Chondrocyte (in vitro differentiated cells): ENCODE results near the gene SSH2. TPM values are rescaled to one million over a fixed set of nuclear protein-coding genes. Genes with fewer than 3 reads are reported as not detected.
"Not testable (repeated sequence)": the region's sequence is repeated elsewhere in the genome, so short reads cannot be mapped to it uniquely, and the experiment has no call there.

Experiments used
- DNase-seq: peaks from one replicate; pipeline ENCODE4 v3.0.0; 2021; ENCODE audit warnings: mixed read lengths, low spot score
- H3K27ac Mint-ChIP-seq: one replicate; pipeline ENCODE4 v1.8.0; 2021; ENCODE audit warnings: mild to moderate bottlenecking, moderate library complexity, mixed read lengths; ENCODE audit not compliant: unreplicated experiment
- H3K27me3 Mint-ChIP-seq: 2 replicates; pipeline ENCODE4 v1.8.0; 2021; ENCODE audit warnings: low read depth, mixed read lengths
- H3K36me3 Mint-ChIP-seq: 2 replicates; pipeline ENCODE4 v1.8.0; 2021; ENCODE audit warnings: low read depth, mixed read lengths
- H3K4me1 Mint-ChIP-seq: 2 replicates; pipeline ENCODE4 v1.8.0; 2021; ENCODE audit warnings: low read depth, mild to moderate bottlenecking, mixed read lengths
- H3K4me3 Mint-ChIP-seq: one replicate; pipeline ENCODE4 v1.8.0; 2021; ENCODE audit warnings: mild to moderate bottlenecking, moderate library complexity, mixed read lengths; ENCODE audit not compliant: unreplicated experiment
- H3K9me3 Mint-ChIP-seq: 2 replicates; pipeline ENCODE4 v1.8.0; 2021; ENCODE audit warnings: low read depth, mixed read lengths
- total RNA-seq: library from RNA; stranded (reverse); gene quantifications from 3 replicates; pipeline ENCODE4 v1.2.1, GENCODE V29; 2021
- TF ChIP-seq, protein P1 (sequence below): fragments of 200-600 bp; sonication (generic); IDR thresholded peaks from 2 replicates; pipeline ENCODE4 v1.5.0; 2021; ENCODE audit warnings: antibody characterized with exemption, mild to moderate bottlenecking, moderate library complexity

Gene SSH2
- total RNA-seq, 1 donor from 2014 or later, result 14.1 TPM

DNA sequence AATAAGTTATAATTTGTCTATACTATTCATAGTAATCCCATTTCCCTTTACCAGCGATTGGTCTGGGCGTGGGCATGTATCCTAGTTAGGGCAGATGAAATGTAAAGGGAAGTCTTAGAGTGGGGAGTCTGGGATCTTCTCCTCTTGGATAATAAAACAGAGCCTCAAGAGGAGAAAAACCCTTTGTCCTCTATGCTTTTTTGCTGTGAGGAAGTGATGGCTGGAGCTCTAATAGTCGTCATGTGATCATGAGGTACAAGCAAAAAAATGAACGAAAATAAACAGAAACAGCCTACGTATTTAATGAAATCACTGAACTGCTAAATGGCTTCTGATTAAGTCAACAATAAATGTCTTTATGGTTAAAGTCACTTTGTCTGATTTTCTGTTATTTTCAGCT, 38.2 kb upstream of the SSH2 start:
- Mint-ChIP-seq H3K36me3 (no peaks in the 10 kb centered on the region), H3K4me1 (no peaks in the 10 kb centered on the region), H3K9me3 (peaks cover 12% of the 10 kb centered on the region), H3K27ac (no peak overlapping the region), H3K27me3 (no peaks in the 10 kb centered on the region), H3K4me3 (no peak overlapping the region)
- TF ChIP-seq, protein P1, sequence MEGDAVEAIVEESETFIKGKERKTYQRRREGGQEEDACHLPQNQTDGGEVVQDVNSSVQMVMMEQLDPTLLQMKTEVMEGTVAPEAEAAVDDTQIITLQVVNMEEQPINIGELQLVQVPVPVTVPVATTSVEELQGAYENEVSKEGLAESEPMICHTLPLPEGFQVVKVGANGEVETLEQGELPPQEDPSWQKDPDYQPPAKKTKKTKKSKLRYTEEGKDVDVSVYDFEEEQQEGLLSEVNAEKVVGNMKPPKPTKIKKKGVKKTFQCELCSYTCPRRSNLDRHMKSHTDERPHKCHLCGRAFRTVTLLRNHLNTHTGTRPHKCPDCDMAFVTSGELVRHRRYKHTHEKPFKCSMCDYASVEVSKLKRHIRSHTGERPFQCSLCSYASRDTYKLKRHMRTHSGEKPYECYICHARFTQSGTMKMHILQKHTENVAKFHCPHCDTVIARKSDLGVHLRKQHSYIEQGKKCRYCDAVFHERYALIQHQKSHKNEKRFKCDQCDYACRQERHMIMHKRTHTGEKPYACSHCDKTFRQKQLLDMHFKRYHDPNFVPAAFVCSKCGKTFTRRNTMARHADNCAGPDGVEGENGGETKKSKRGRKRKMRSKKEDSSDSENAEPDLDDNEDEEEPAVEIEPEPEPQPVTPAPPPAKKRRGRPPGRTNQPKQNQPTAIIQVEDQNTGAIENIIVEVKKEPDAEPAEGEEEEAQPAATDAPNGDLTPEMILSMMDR, result no peak
- no peak for DNase-seq

DNA sequence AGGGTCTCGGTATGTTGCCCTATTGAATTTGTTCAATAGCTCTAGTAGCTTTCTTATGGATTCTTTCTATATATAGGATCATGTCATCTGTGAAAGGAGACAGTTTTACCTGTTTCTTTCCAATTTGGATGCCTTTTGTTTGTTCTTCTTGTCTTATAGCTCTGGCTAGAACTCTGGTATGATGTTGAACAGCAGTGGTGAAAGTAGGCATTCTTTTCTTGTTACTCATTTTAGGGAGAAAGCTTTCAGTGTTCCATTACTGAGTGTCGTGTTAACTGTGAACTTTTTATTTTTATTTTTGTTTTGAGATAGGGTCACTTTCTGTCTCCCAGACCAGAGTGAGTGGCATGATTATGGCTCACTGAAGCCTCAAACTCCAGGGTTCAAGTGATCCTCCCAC, 32.6 kb upstream of the SSH2 start:
- Mint-ChIP-seq H3K27me3 (no peaks in the 10 kb centered on the region), H3K36me3 (no peaks in the 10 kb centered on the region), H3K9me3 (peaks cover 20% of the 10 kb centered on the region), H3K27ac (no peak overlapping the region), H3K4me3 (no peak overlapping the region), H3K4me1 (no peaks in the 10 kb centered on the region)
- TF ChIP-seq, protein P1, result no peak
- DNase-seq, result no peak

DNA sequence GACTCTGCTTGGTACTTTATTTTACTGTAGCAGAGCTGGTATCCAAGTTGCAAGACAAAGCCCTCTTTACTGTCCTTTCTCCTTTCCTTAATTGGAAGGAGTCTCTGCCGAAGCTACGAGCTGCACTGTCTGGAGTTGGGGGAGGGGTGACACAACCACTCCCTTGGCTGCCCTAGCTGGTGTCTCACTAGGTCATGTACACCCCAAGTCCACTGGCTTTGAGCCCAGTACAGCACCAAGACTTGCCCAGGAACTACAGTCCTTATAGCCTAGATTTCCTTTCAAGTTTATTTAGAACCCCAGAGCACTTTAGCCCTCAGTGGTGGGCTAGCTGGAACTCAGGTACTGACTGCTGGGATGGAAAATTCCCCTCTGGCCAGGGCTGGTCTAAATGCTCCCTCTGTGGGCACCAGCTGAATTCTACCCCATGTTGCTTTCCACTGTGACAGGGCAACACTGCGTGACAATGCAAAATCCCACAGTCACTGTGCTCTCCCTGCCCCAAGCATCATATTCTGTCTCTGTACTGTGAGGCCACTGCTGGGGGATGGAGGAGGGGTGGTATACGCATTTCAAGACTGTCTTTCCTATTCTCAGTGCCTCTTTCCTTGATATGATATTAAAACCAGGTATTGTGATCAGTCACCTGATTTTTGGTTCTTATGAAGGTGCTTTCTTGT, 29.8 kb upstream of the SSH2 start:
- no peak overlapping the region for H3K27ac Mint-ChIP-seq
- H3K4me1 Mint-ChIP-seq, result no peaks in the 10 kb centered on the region
- no peaks in the 10 kb centered on the region for H3K27me3 Mint-ChIP-seq
- TF ChIP-seq, protein P1, result no peak
- DNase-seq, result no peak
- H3K9me3 Mint-ChIP-seq, result peaks cover 24% of the 10 kb centered on the region
- H3K36me3 Mint-ChIP-seq, result no peaks in the 10 kb centered on the region
- H3K4me3 Mint-ChIP-seq, result no peak overlapping the region

DNA sequence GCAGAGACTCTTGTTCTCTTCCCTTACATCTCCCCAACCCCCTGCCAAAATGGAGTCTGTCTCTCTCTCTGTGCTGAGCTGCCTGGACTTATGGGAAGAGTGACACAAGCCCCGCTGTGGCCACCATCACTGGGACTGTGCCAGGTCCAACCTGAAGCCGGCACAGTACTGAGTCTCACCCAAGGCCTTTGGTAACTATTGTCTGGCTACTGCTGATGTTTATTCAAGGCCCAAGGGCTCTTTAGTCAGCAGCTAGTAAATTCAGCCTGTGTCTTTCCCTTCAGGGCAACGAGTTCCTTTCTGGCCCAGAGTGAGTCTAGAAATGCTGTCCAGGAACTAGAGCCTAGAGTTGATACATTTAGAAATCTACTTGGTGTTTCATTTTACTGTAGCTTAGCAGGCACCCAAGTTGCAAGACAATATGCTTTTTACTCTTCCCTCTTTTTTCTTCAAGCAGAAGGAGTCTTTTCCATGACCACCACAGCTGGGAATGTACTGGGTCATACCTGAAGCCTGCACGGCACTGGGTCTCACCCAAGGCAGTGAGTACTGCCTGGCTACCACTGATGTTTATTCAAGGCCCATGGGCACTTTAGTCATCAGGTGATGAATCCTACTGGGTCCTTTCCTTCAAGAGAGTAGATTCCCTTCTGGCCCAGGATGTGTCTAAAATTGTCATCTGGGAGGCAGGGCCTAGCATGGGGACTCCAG, 29.1 kb upstream of the SSH2 start:
- no peaks in the 10 kb centered on the region for H3K36me3 Mint-ChIP-seq
- no peak for DNase-seq
- H3K27ac Mint-ChIP-seq, result no peak overlapping the region

DNA sequence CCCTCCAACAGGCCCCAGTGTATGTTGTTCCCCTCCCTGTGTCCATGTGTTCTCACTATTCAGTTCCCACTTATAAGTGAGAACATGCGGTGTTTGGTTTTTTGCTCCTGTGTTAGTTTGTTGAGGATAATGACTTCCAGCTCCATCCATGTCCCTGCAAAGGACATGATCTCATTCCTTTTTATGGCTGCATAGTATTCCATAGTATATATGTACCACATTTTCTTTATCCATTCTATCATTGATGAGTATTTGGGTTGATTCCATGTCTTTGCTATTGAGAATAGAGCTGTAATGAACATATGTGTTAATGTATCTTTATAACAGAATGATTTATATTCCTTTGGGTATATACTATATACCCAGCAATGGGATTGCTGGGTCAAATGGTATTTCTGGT, 27.5 kb upstream of the SSH2 start:
- DNase-seq, H3K4me3 Mint-ChIP-seq, H3K27ac Mint-ChIP-seq, H3K9me3 Mint-ChIP-seq, H3K4me1 Mint-ChIP-seq, H3K36me3 Mint-ChIP-seq, H3K27me3 Mint-ChIP-seq: not testable (repeated sequence)

More for the DNA sequence above, 29.1 kb upstream of the SSH2 start:
- no peak overlapping the region for H3K4me3 Mint-ChIP-seq
- no peaks in the 10 kb centered on the region for H3K27me3 Mint-ChIP-seq
- H3K4me1 Mint-ChIP-seq, result no peaks in the 10 kb centered on the region
- H3K9me3 Mint-ChIP-seq, result peaks cover 20% of the 10 kb centered on the region
- TF ChIP-seq, protein P1, result no peak

DNA sequence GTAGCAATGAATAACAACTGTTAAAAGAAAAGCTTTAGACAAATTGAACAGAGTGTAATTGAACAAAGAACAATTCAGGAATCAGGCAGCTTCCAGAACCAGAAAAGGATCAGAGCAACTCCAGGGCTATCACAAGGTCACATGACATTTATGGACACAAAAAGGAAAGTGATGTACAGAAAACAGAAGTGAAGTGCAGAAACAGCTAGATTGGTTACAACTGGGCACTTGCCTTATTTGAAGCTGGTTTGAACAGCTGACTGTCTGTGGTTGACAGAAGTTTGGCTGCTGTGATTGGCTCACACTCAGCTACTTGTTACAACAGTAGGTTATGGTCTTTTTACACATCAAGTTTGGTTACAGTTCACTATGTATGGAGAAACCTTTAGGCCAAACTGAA, 26.2 kb upstream of the SSH2 start:
- DNase-seq, result no peak
- TF ChIP-seq, protein P1, result no peak
- H3K36me3 Mint-ChIP-seq, result no peaks in the 10 kb centered on the region
- no peaks in the 10 kb centered on the region for H3K27me3 Mint-ChIP-seq
- no peak overlapping the region for H3K27ac Mint-ChIP-seq
- H3K4me1 Mint-ChIP-seq, result no peaks in the 10 kb centered on the region
- H3K4me3 Mint-ChIP-seq, result no peak overlapping the region
- H3K9me3 Mint-ChIP-seq, result peaks cover 6% of the 10 kb centered on the region
